H1 (cell line): ENCODE results near the gene PECR. TPM values are rescaled to one million over a fixed set of nuclear protein-coding genes. Genes with fewer than 3 reads are reported as not detected.

Experiments used
- CTCF ChIA-PET: fragments of 300-600 bp; sonication (Branson Sonifier 250); formaldehyde crosslinking; loops from one replicate; lab custom pipeline; 2021; ENCODE audit not compliant: partially characterized antibody; lab: Charles Lee
- POLR2A ChIA-PET: fragments of 300-600 bp; sonication (Branson Sonifier 250); formaldehyde crosslinking; loops from one replicate; lab custom pipeline; 2021; ENCODE audit warnings: inconsistent platforms; ENCODE audit not compliant: partially characterized antibody; lab: Charles Lee
- DNase-seq, 2 experiments: peaks; one replicate each; pipeline versions ENCODE4 v3.0.0 to v3.0.0-alpha.2; 2010 to 2022; ENCODE audit warnings: low spot score in 2 of 2, low read depth in 1 of 2, mixed read lengths in 1 of 2
- FAIRE-seq: peaks from 2 replicates; lab custom pipeline; 2011; peaks lifted over from hg19 to GRCh38; lab: Jason Lieb, UNC
- H2AFZ ChIP-seq: 2 replicates; pipeline ENCODE4 v1.8.1; 2012; ENCODE audit warnings: low read length, inconsistent platforms
- H2AK5ac ChIP-seq: 2 replicates; pipeline ENCODE4 v1.6.1; 2013; ENCODE audit warnings: low read depth, low read length
- H2BK120ac ChIP-seq: replicated peaks from 2 replicates; pipeline ENCODE3; 2013; ENCODE audit warnings: low read depth, low read length, inconsistent platforms
- H2BK12ac ChIP-seq: 2 replicates; pipeline ENCODE4 v1.6.1; 2013; ENCODE audit warnings: low read depth, low read length
- H2BK15ac ChIP-seq: 2 replicates; pipeline ENCODE4 v1.6.1; 2013; ENCODE audit warnings: low read length
- H2BK20ac ChIP-seq: 2 replicates; pipeline ENCODE4 v1.6.1; 2013; ENCODE audit warnings: low read length
- H2BK5ac ChIP-seq: 2 replicates; pipeline ENCODE4 v1.6.1; 2013; ENCODE audit warnings: low read depth, low read length
- H3K14ac ChIP-seq: 2 replicates; pipeline ENCODE4 v1.6.1; 2013; ENCODE audit warnings: inconsistent platforms; ENCODE audit not compliant: insufficient read length
- H3K18ac ChIP-seq: 2 replicates; pipeline ENCODE4 v1.6.1; 2013; ENCODE audit warnings: low read length; ENCODE audit errors: extremely low read depth
- H3K23ac ChIP-seq: 2 replicates; pipeline ENCODE4 v1.6.1; 2013; ENCODE audit warnings: inconsistent platforms; ENCODE audit not compliant: insufficient read length
- H3K23me2 ChIP-seq: 2 replicates; pipeline ENCODE4 v1.6.1; 2013; ENCODE audit warnings: low read depth, low read length
- H3K27ac ChIP-seq: 2 replicates; pipeline ENCODE4 v1.6.1; 2011; ENCODE audit warnings: low read depth, low read length, inconsistent platforms
- H3K27me3 ChIP-seq, 4 experiments: replicated peaks in 1 of 4; 1 replicate in 1 of 4; 2 replicates in 3 of 4; pipeline versions ENCODE4 v1.6.1 to v1.8.1; 2011 to 2013; ENCODE audit warnings: low read length in 3 of 4, mild to moderate bottlenecking in 3 of 4, inconsistent platforms in 2 of 4, mixed read lengths in 2 of 4, moderate library complexity in 1 of 4; ENCODE audit not compliant: control insufficient read depth in 3 of 4, insufficient read depth in 3 of 4; ENCODE audit errors: extremely low read depth in 1 of 4
- H3K36me3 ChIP-seq, 4 experiments: 2 replicates each; pipeline versions ENCODE4 v1.6.1 to v1.8.1; 2011 to 2013; ENCODE audit warnings: mild to moderate bottlenecking in 4 of 4, low read length in 3 of 4, moderate library complexity in 2 of 4, control low read depth in 1 of 4, inconsistent platforms in 1 of 4; ENCODE audit not compliant: insufficient read depth in 4 of 4, control insufficient read depth in 2 of 4
- H3K4ac ChIP-seq: replicated peaks from 2 replicates; pipeline ENCODE3; 2013; ENCODE audit warnings: low read length, low read depth, mixed read lengths, inconsistent platforms; ENCODE audit not compliant: insufficient read length
- H3K4me1 ChIP-seq, 4 experiments: replicated peaks in 1 of 4; 1 replicate in 1 of 4; 2 replicates in 3 of 4; pipeline versions ENCODE4 v1.6.1 to v1.8.1; 2011 to 2013; ENCODE audit warnings: low read length in 3 of 4, inconsistent platforms in 2 of 4, mixed read lengths in 1 of 4; ENCODE audit not compliant: insufficient read depth in 4 of 4, control insufficient read depth in 3 of 4
- H3K4me2 ChIP-seq, 2 experiments: 2 replicates each; pipeline versions ENCODE4 v1.6.1 to v1.8.1; 2011 to 2013; ENCODE audit warnings: low read depth in 2 of 2, low read length in 2 of 2, control low read depth in 1 of 2, inconsistent platforms in 1 of 2, mild to moderate bottlenecking in 1 of 2; ENCODE audit not compliant: insufficient read depth in 1 of 2
- H3K4me3 ChIP-seq, 4 experiments: fragments of 200-600, 300-600 bp in 1 of 4; sonication (generic), shearing (Covaris generic), sonication (Bioruptor Twin) in 1 of 4; 2 replicates each; pipeline versions ENCODE4 v1.5.1 to v1.8.1; 2011 to 2016; ENCODE audit warnings: low read length in 4 of 4, low read depth in 3 of 4, control low read depth in 2 of 4, inconsistent platforms in 2 of 4, mild to moderate bottlenecking in 2 of 4, mixed read lengths in 1 of 4, moderate library complexity in 1 of 4; ENCODE audit not compliant: insufficient read depth in 2 of 4; ENCODE audit errors: extremely low read depth in 1 of 4
- H3K56ac ChIP-seq: replicated peaks from 2 replicates; pipeline ENCODE3; 2013; ENCODE audit warnings: low read depth, mild to moderate bottlenecking, mixed read lengths, low read length, inconsistent platforms; ENCODE audit not compliant: insufficient read length
- H3K79me1 ChIP-seq: 2 replicates; pipeline ENCODE4 v1.6.1; 2013; ENCODE audit warnings: low read depth, low read length, control low read depth
- H3K79me2 ChIP-seq, 2 experiments: 2 replicates each; pipeline versions ENCODE4 v1.6.1 to v1.8.1; 2012 to 2013; ENCODE audit warnings: low read length in 2 of 2, mild to moderate bottlenecking in 2 of 2, inconsistent platforms in 1 of 2; ENCODE audit not compliant: insufficient read depth in 2 of 2, control insufficient read depth in 1 of 2
- H3K9ac ChIP-seq, 4 experiments: replicated peaks in 1 of 4; 1 replicate in 1 of 4; 2 replicates in 3 of 4; pipeline versions ENCODE4 v1.6.1 to v1.8.1; 2011 to 2013; ENCODE audit warnings: low read depth in 3 of 4, low read length in 3 of 4, control low read depth in 2 of 4, mild to moderate bottlenecking in 2 of 4, moderate library complexity in 2 of 4, inconsistent platforms in 1 of 4; ENCODE audit errors: extremely low read depth in 1 of 4
- H3K9me3 ChIP-seq, 2 experiments: 2 replicates each; pipeline versions ENCODE4 v1.6.1 to v1.8.1; 2012 to 2013; ENCODE audit warnings: mild to moderate bottlenecking in 2 of 2, moderate library complexity in 2 of 2, control low read depth in 1 of 2, inconsistent platforms in 1 of 2, low read depth in 1 of 2, low read length in 1 of 2, mixed read lengths in 1 of 2; ENCODE audit not compliant: insufficient read depth in 2 of 2
- H4K20me1 ChIP-seq, 2 experiments: replicated peaks in 1 of 2; 2 replicates each; pipeline versions ENCODE3 to v1.8.1; 2011 to 2013; ENCODE audit warnings: inconsistent platforms in 2 of 2, low read length in 2 of 2, mild to moderate bottlenecking in 1 of 2; ENCODE audit not compliant: insufficient read depth in 2 of 2, control insufficient read depth in 1 of 2
- H4K5ac ChIP-seq: 2 replicates; pipeline ENCODE4 v1.6.1; 2013; ENCODE audit warnings: low read length, low read depth, mixed read lengths, inconsistent platforms; ENCODE audit not compliant: insufficient read length
- H4K8ac ChIP-seq: 2 replicates; pipeline ENCODE4 v1.8.0; 2013; ENCODE audit warnings: mild to moderate bottlenecking, moderate library complexity, low read length, inconsistent platforms; ENCODE audit not compliant: insufficient read depth; ENCODE audit errors: extremely low read depth
- H4K91ac ChIP-seq: replicated peaks from 2 replicates; pipeline ENCODE3; 2013; ENCODE audit warnings: low read length, mixed read lengths, inconsistent platforms; ENCODE audit not compliant: insufficient read length
- BCL11A ChIP-seq, 2 experiments: IDR thresholded peaks; one replicate each; pipeline ENCODE4 v1.6.1; 2011; ENCODE audit warnings: low read depth in 2 of 2, low read length in 2 of 2, mild to moderate bottlenecking in 2 of 2
- CHD1 ChIP-seq: IDR thresholded peaks from 2 replicates; pipeline ENCODE4 v1.6.1; 2012; ENCODE audit warnings: low read depth, low read length, improper control_type of control experiment
- FOSL1 ChIP-seq: IDR thresholded peaks from 2 replicates; pipeline ENCODE4 v1.6.1; 2011; ENCODE audit warnings: mild to moderate bottlenecking, low read depth, low read length, moderate library complexity; ENCODE audit not compliant: insufficient read depth
- GABPA ChIP-seq: IDR thresholded peaks from 2 replicates; pipeline ENCODE4 v1.6.1; 2011; ENCODE audit warnings: mild to moderate bottlenecking, low read length, moderate library complexity, borderline replicate concordance; ENCODE audit not compliant: insufficient read depth
- GTF2F1 ChIP-seq: IDR thresholded peaks from 2 replicates; pipeline ENCODE4 v1.6.1; 2012; ENCODE audit warnings: low read depth, low read length, improper control_type of control experiment, borderline replicate concordance
- HDAC6 ChIP-seq: IDR thresholded peaks from one replicate; pipeline ENCODE4 v1.7.1; 2012; ENCODE audit warnings: low read depth, mild to moderate bottlenecking, inconsistent platforms, low read length, moderate library complexity
- JUN ChIP-seq: IDR thresholded peaks from 2 replicates; pipeline ENCODE4 v1.6.1; 2011; ENCODE audit warnings: low read depth, mild to moderate bottlenecking, improper control_type of control experiment, low read length
- JUND ChIP-seq: IDR thresholded peaks from 2 replicates; pipeline ENCODE4 v1.6.1; 2011; ENCODE audit warnings: mild to moderate bottlenecking, improper control_type of control experiment, low read length
- NRF1 ChIP-seq: IDR thresholded peaks from 2 replicates; pipeline ENCODE4 v1.6.1; 2011; ENCODE audit warnings: mild to moderate bottlenecking, low read depth, low read length, improper control_type of control experiment
- RFX5 ChIP-seq: IDR thresholded peaks from 2 replicates; pipeline ENCODE4 v1.6.1; 2011; ENCODE audit warnings: low read depth, low read length, improper control_type of control experiment, borderline replicate concordance
- RNF2 ChIP-seq: fragments of 200-900, 300-1000 bp; sonication (generic); IDR thresholded peaks from 2 replicates; pipeline ENCODE4 v1.7.1; 2016; ENCODE audit warnings: borderline replicate concordance, low read depth, mild to moderate bottlenecking, antibody characterized with exemption, low read length; ENCODE audit not compliant: poor library complexity, severe bottlenecking; ENCODE audit errors: missing control alignments
- SAP30 ChIP-seq: fragments of 300-600 bp; sonication (generic); IDR thresholded peaks from 2 replicates; pipeline ENCODE4 v1.7.1; 2012; ENCODE audit warnings: low read length, moderate library complexity, mild to moderate bottlenecking, inconsistent platforms; ENCODE audit not compliant: insufficient read depth, insufficient replicate concordance
- SIX5 ChIP-seq: IDR thresholded peaks from 2 replicates; pipeline ENCODE4 v1.6.1; 2011; ENCODE audit warnings: mild to moderate bottlenecking, low read depth, low read length
- SP1 ChIP-seq: IDR thresholded peaks from 2 replicates; pipeline ENCODE4 v1.6.1; 2011; ENCODE audit warnings: low read depth, low read length
- SP4 ChIP-seq: IDR thresholded peaks from 2 replicates; pipeline ENCODE4 v1.6.1; 2012; ENCODE audit warnings: low read length, inconsistent platforms
- WGBS, 2 experiments: shearing (Covaris generic) in 1 of 2; methylation state at CpG; one replicate each; pipeline versions ENCODE4 v1.1.6 to v1.1.7; 2013 to 2015; ENCODE audit warnings: low lambda C conversion rate in 2 of 2, mixed read lengths in 2 of 2, inconsistent platforms in 1 of 2, low coverage in 1 of 2, missing lambda C conversion rate in 1 of 2; ENCODE audit not compliant: insufficient replicate concordance in 2 of 2, insufficient coverage in 1 of 2, insufficient read length in 1 of 2; ENCODE audit errors: extremely low coverage in 1 of 2, missing lambda C conversion rate in 1 of 2; 5-methylcytosine and 5-hydroxymethylcytosine counted together
- polyA plus RNA-seq, 7 experiments: library from polyadenylated mRNA; depleted of rRNA in 3 of 7; stranded (reverse) in 5 of 7; unstranded in 2 of 7; fragments of >200 nt in 5 of 7; fragments of 200-250 nt in 2 of 7; gene quantifications; 1 replicate in 5 of 7; 2 replicates in 1 of 7; 4 replicates in 1 of 7; pipeline versions ENCODE4 v1.2.1 to v1.2.3, GENCODE V29; 2011 to 2013; ENCODE audit warnings: missing spikeins in 2 of 7, mixed read lengths in 2 of 7
- total RNA-seq: library from RNA; stranded (reverse); fragmentation: NEBNext Ultra II Directional; extraction: Animal tissue kit (Norgen Biotek cat#: 25700); gene quantifications from 2 replicates; pipeline ENCODE4 v1.2.1, GENCODE V29; 2021

The PECR gene
- total and polyA plus RNA-seq, 2 of the 8 experiments (the other 6 are each of a cell fraction or from before 2014, with no cell fraction given) = 15.9 to 19.2 TPM

GRCh38 chr2:216016581-216016980 lies 65.0 kb downstream of the PECR start:
- ChIA-PET POLR2A (interaction anchor here (1.1 kb wide), 1 partner anchor 10 kb away, joined by 3 read pairs; no protein-coding TSS in a partner anchor), CTCF (interaction anchor here (0.7 to 12.0 kb wide), 7 partner anchors 11 to 206 kb away, joined by 3 to 165 read pairs (median 3); partner anchors contain the start of gene XRCC5)
- Histone ChIP-seq H4K91ac (no peak overlapping the region), H2BK5ac (no peak overlapping the region), H3K14ac (no peak overlapping the region), H2BK120ac (no peak overlapping the region), H3K79me2 (peaks cover 0 to 13% of the 10 kb centered on the region in 2 experiments; a peak in 2 of 4 replicates), H3K4me2 (no peak overlapping the region), H3K9ac (no peak overlapping the region), H4K5ac (no peak overlapping the region), H3K27ac (no peak overlapping the region), H3K23me2 (peaks cover 2% of the 10 kb centered on the region; the same call in 1 of the 2 replicates), H3K56ac (no peak overlapping the region), H3K4me1 (peaks cover 0 to 3% (median under 1%) of the 10 kb centered on the region in 4 experiments; a peak in 3 of 7 replicates), H2AK5ac (no peak overlapping the region), H3K4me3 (no peak overlapping the region), H4K20me1 (no peaks in the 10 kb centered on the region), H3K79me1 (no peaks in the 10 kb centered on the region), H3K4ac (no peak overlapping the region), H3K9me3 (no peaks in the 10 kb centered on the region), H4K8ac (no peak overlapping the region), H2AFZ (no peak overlapping the region), H3K36me3 (no peaks in the 10 kb centered on the region), H3K23ac (no peak overlapping the region), H2BK15ac (no peak overlapping the region), H2BK20ac (no peak overlapping the region), H2BK12ac (no peak overlapping the region), H3K27me3 (no peaks in the 10 kb centered on the region), H3K18ac (no peak overlapping the region)
- WGBS, 2 experiments = 76% methylated on average over 1 of the region's 1 CpG; no CpG with 5 or more reads in 1 of the 2 experiments
- no peak for DNase-seq
- no peak for FAIRE-seq
- no peak for TF ChIP-seq RNF2
- no peak for TF ChIP-seq SAP30
- TF ChIP-seq JUN = no peak
- TF ChIP-seq JUND = no peak
- TF ChIP-seq NRF1 = no peak
- no peak for TF ChIP-seq HDAC6
- no peak for TF ChIP-seq SIX5
- TF ChIP-seq CHD1 = no peak
- TF ChIP-seq GTF2F1 = no peak
- TF ChIP-seq SP1 = no peak
- no peak for TF ChIP-seq BCL11A (IDR thresholded peaks at IDR 0.05; ENCODE audit: low read depth in 2 of 2, low read length in 2 of 2)
- no peak for TF ChIP-seq RFX5
- no peak for TF ChIP-seq FOSL1
- TF ChIP-seq GABPA = no peak
- TF ChIP-seq SP4 = no peak
